Measurements from ENCODE around the gene ZNF335. TPM values are rescaled to one million over a fixed set of nuclear protein-coding genes. Genes with fewer than 3 reads are reported as not detected.
A peak's percentile ranks its signal among the peaks of the same experiment; 100 is the strongest.

Gene ZNF335
- total RNA-seq, 1 donor from 2014 or later, result 6.3 TPM

GRCh38 chr20:45924391-45925261 lies 47.4 kb downstream of the ZNF335 start:
- Histone ChIP-seq H3K9ac (ENCODE audit: low read depth in 1 of 3, low read length in 3 of 3) (peak overlapping the region in 2 of 3 donors; percentile 45 to 59), H3K27me3 (ENCODE audit: control insufficient read depth in 3 of 3, insufficient read depth in 3 of 3, low read length in 3 of 3) (no peaks in the 10 kb centered on the region), H3K27ac (ENCODE audit: low read depth, low read length) (peak overlapping the region; percentile 64), H3K36me3 (ENCODE audit: control insufficient read depth in 3 of 3, insufficient read depth in 3 of 3, low read length in 3 of 3) (no peaks in the 10 kb centered on the region), H3K9me3 (ENCODE audit: control insufficient read depth in 3 of 3, low read length in 3 of 3) (no peaks in the 10 kb centered on the region), H3K4me1 (ENCODE audit: control insufficient read depth in 3 of 3, insufficient read depth in 3 of 3, low read length in 3 of 3) (peaks cover 27 to 34% (median 30%) of the 10 kb centered on the region in 3 donors), H3K4me3 (ENCODE audit: low read length in 3 of 3) (peak overlapping the region in 1 of 3 donors; percentile 29)

GRCh38 chr20:45921337-45922189 lies 50.4 kb downstream of the ZNF335 start:
- Histone ChIP-seq H3K27ac (ENCODE audit: low read depth, low read length) (no peak overlapping the region), H3K36me3 (ENCODE audit: control insufficient read depth in 3 of 3, insufficient read depth in 3 of 3, low read length in 3 of 3) (no peaks in the 10 kb centered on the region), H3K9me3 (ENCODE audit: control insufficient read depth in 3 of 3, low read length in 3 of 3) (no peaks in the 10 kb centered on the region), H3K4me3 (ENCODE audit: low read length in 3 of 3) (no peak overlapping the region), H3K27me3 (ENCODE audit: control insufficient read depth in 3 of 3, insufficient read depth in 3 of 3, low read length in 3 of 3) (peaks cover 0 to 4% (median 0%) of the 10 kb centered on the region in 3 donors), H3K9ac (ENCODE audit: low read depth in 1 of 3, low read length in 3 of 3) (no peak overlapping the region), H3K4me1 (ENCODE audit: control insufficient read depth in 3 of 3, insufficient read depth in 3 of 3, low read length in 3 of 3) (peaks cover 34 to 43% (median 43%) of the 10 kb centered on the region in 3 donors)

- Histone ChIP-seq H3K4me3 (ENCODE audit: low read length in 3 of 3) (no peak overlapping the region), H3K9ac (ENCODE audit: low read depth in 1 of 3, low read length in 3 of 3) (peak overlapping the region in 2 of 3 donors; percentile 33 to 45), H3K27ac (ENCODE audit: low read depth, low read length) (peak overlapping the region; percentile 84), H3K4me1 (ENCODE audit: control insufficient read depth in 3 of 3, insufficient read depth in 3 of 3, low read length in 3 of 3) (peaks cover 34 to 43% (median 41%) of the 10 kb centered on the region in 3 donors), H3K9me3 (ENCODE audit: control insufficient read depth in 3 of 3, low read length in 3 of 3) (no peaks in the 10 kb centered on the region), H3K36me3 (ENCODE audit: control insufficient read depth in 3 of 3, insufficient read depth in 3 of 3, low read length in 3 of 3) (no peaks in the 10 kb centered on the region), H3K27me3 (ENCODE audit: control insufficient read depth in 3 of 3, insufficient read depth in 3 of 3, low read length in 3 of 3) (peaks cover 0 to 4% (median 0%) of the 10 kb centered on the region in 3 donors)
Measured at GRCh38 chr20:45920462-45921336, 51.3 kb downstream of the ZNF335 start.

GRCh38 chr20:45919542-45920399 lies 52.2 kb downstream of the ZNF335 start:
- Histone ChIP-seq H3K27me3 (ENCODE audit: control insufficient read depth in 3 of 3, insufficient read depth in 3 of 3, low read length in 3 of 3) (peaks cover 0 to 4% (median 0%) of the 10 kb centered on the region in 3 donors), H3K4me3 (ENCODE audit: low read length in 3 of 3) (no peak overlapping the region), H3K4me1 (ENCODE audit: control insufficient read depth in 3 of 3, insufficient read depth in 3 of 3, low read length in 3 of 3) (peaks cover 31 to 37% (median 35%) of the 10 kb centered on the region in 3 donors), H3K36me3 (ENCODE audit: control insufficient read depth in 3 of 3, insufficient read depth in 3 of 3, low read length in 3 of 3) (no peaks in the 10 kb centered on the region), H3K27ac (ENCODE audit: low read depth, low read length) (peak overlapping the region; percentile 84), H3K9me3 (ENCODE audit: control insufficient read depth in 3 of 3, low read length in 3 of 3) (no peaks in the 10 kb centered on the region), H3K9ac (ENCODE audit: low read depth in 1 of 3, low read length in 3 of 3) (peak overlapping the region in 2 of 3 donors; percentile 33 to 45)

- H3K27ac ChIP-seq (ENCODE audit: low read depth, low read length), result peak overlapping the region; percentile 84
- peaks cover 23 to 29% (median 27%) of the 10 kb centered on the region in 3 donors for H3K4me1 ChIP-seq (ENCODE audit: control insufficient read depth in 3 of 3, insufficient read depth in 3 of 3, low read length in 3 of 3)
- peaks cover 0 to 4% (median 0%) of the 10 kb centered on the region in 3 donors for H3K27me3 ChIP-seq (ENCODE audit: control insufficient read depth in 3 of 3, insufficient read depth in 3 of 3, low read length in 3 of 3)
- no peak overlapping the region for H3K4me3 ChIP-seq (ENCODE audit: low read length in 3 of 3)
- no peaks in the 10 kb centered on the region for H3K36me3 ChIP-seq (ENCODE audit: control insufficient read depth in 3 of 3, insufficient read depth in 3 of 3, low read length in 3 of 3)
- peak overlapping the region in 1 of 3 donors; percentile 43 for H3K9ac ChIP-seq (ENCODE audit: low read depth in 1 of 3, low read length in 3 of 3)
- no peaks in the 10 kb centered on the region for H3K9me3 ChIP-seq (ENCODE audit: control insufficient read depth in 3 of 3, low read length in 3 of 3)
Measured at GRCh38 chr20:45918779-45919537, 53.0 kb downstream of the ZNF335 start.

- Histone ChIP-seq H3K9me3 (ENCODE audit: control insufficient read depth in 3 of 3, low read length in 3 of 3) (no peaks in the 10 kb centered on the region), H3K36me3 (ENCODE audit: control insufficient read depth in 3 of 3, insufficient read depth in 3 of 3, low read length in 3 of 3) (no peaks in the 10 kb centered on the region), H3K4me1 (ENCODE audit: control insufficient read depth in 3 of 3, insufficient read depth in 3 of 3, low read length in 3 of 3) (peaks cover 22 to 26% (median 26%) of the 10 kb centered on the region in 3 donors), H3K27ac (ENCODE audit: low read depth, low read length) (peak overlapping the region; percentile 84), H3K27me3 (ENCODE audit: control insufficient read depth in 3 of 3, insufficient read depth in 3 of 3, low read length in 3 of 3) (peaks cover 0 to 4% (median 0%) of the 10 kb centered on the region in 3 donors), H3K4me3 (ENCODE audit: low read length in 3 of 3) (no peak overlapping the region), H3K9ac (ENCODE audit: low read depth in 1 of 3, low read length in 3 of 3) (peak overlapping the region in 1 of 3 donors; percentile 43)
Measured at GRCh38 chr20:45918182-45918737, 53.7 kb downstream of the ZNF335 start.

- Histone ChIP-seq H3K9ac (ENCODE audit: low read depth in 1 of 3, low read length in 3 of 3) (no peak overlapping the region), H3K27me3 (ENCODE audit: control insufficient read depth in 3 of 3, insufficient read depth in 3 of 3, low read length in 3 of 3) (peaks cover 0 to 4% (median 0%) of the 10 kb centered on the region in 3 donors), H3K9me3 (ENCODE audit: control insufficient read depth in 3 of 3, low read length in 3 of 3) (no peaks in the 10 kb centered on the region), H3K4me1 (ENCODE audit: control insufficient read depth in 3 of 3, insufficient read depth in 3 of 3, low read length in 3 of 3) (peaks cover 22 to 26% (median 26%) of the 10 kb centered on the region in 3 donors), H3K36me3 (ENCODE audit: control insufficient read depth in 3 of 3, insufficient read depth in 3 of 3, low read length in 3 of 3) (no peaks in the 10 kb centered on the region), H3K4me3 (ENCODE audit: low read length in 3 of 3) (peak overlapping the region in 1 of 3 donors; percentile 7), H3K27ac (ENCODE audit: low read depth, low read length) (peak overlapping the region; percentile 84)
Measured at GRCh38 chr20:45917790-45918141, 54.2 kb downstream of the ZNF335 start.

GRCh38 chr20:45913116-45913515 lies 58.9 kb downstream of the ZNF335 start:
- Histone ChIP-seq H3K4me1 (ENCODE audit: control insufficient read depth in 3 of 3, insufficient read depth in 3 of 3, low read length in 3 of 3) (peaks cover 12 to 20% (median 18%) of the 10 kb centered on the region in 3 donors), H3K4me3 (ENCODE audit: low read length in 3 of 3) (no peak overlapping the region), H3K36me3 (ENCODE audit: control insufficient read depth in 3 of 3, insufficient read depth in 3 of 3, low read length in 3 of 3) (no peaks in the 10 kb centered on the region), H3K27ac (ENCODE audit: low read depth, low read length) (peak overlapping the region; percentile 75), H3K9me3 (ENCODE audit: control insufficient read depth in 3 of 3, low read length in 3 of 3) (no peaks in the 10 kb centered on the region), H3K27me3 (ENCODE audit: control insufficient read depth in 3 of 3, insufficient read depth in 3 of 3, low read length in 3 of 3) (peaks cover 0 to 15% (median 4%) of the 10 kb centered on the region in 3 donors), H3K9ac (ENCODE audit: low read depth in 1 of 3, low read length in 3 of 3) (no peak overlapping the region)
